ENCODE data around the gene VIPR1. TPM values are rescaled to one million over a fixed set of nuclear protein-coding genes. Genes with fewer than 3 reads are reported as not detected.

The VIPR1 gene
- polyA plus RNA-seq, 1 of the 3 experiments (the other 2 are of a cell fraction) = not detected

- TF ChIP-seq PBX3 (IDR thresholded peaks at IDR 0.05) = no peak
- TF ChIP-seq CHD2 (IDR thresholded peaks at IDR 0.05; ENCODE audit: low read length, partially characterized antibody) = no peak
- no peak for TF ChIP-seq TAF1 (IDR thresholded peaks at IDR 0.05; ENCODE audit: borderline replicate concordance, low read depth, low read length)
- TF ChIP-seq EZH2phosphoT487 (IDR thresholded peaks at IDR 0.05; ENCODE audit: borderline replicate concordance, low read depth) = no peak
- no peak for TF ChIP-seq USF2 (IDR thresholded peaks at IDR 0.05; ENCODE audit: borderline replicate concordance, low read depth, low read length)
- no peak for TF ChIP-seq USF1 (IDR thresholded peaks at IDR 0.05; ENCODE audit: borderline replicate concordance, low read depth)
- no peak for TF ChIP-seq FOSL2 (IDR thresholded peaks at IDR 0.05; ENCODE audit: borderline replicate concordance, low read depth)
- TF ChIP-seq NFIC (IDR thresholded peaks at IDR 0.05; ENCODE audit: borderline replicate concordance) = no peak
- no peak for TF ChIP-seq FOXJ3 (CRISPR knock-in tag; IDR thresholded peaks at IDR 0.05)
- no peak for TF ChIP-seq YY1 (IDR thresholded peaks at IDR 0.05; ENCODE audit: low read depth)
- H3K9me3 ChIP-seq = no peaks in the 10 kb centered on the region
- no peaks in the 10 kb centered on the region for H4K20me1 ChIP-seq (ENCODE audit: insufficient read depth)
- no peaks in the 10 kb centered on the region; a peak in 1 of 4 replicates for H3K4me1 ChIP-seq (ENCODE audit: control insufficient read depth in 1 of 2, insufficient read depth in 2 of 2, low read depth in 1 of 2, low read length in 1 of 2)
- no peaks in the 10 kb centered on the region for H3F3A ChIP-seq (replicated peaks; ENCODE audit: insufficient read depth)
- CTCF ChIA-PET = interaction anchor here (2.0 kb wide), 2 partner anchors 13 to 33 kb away, joined by 5 to 9 read pairs; partner anchors contain the start of gene VIPR1
- H3K79me2 ChIP-seq (ENCODE audit: insufficient read depth) = no peaks in the 10 kb centered on the region
- H3K9me2 ChIP-seq = no peaks in the 10 kb centered on the region
- no peak overlapping the region for H3K4me2 ChIP-seq
- no peaks in the 10 kb centered on the region; the same call in 1 of the 2 replicates for H3K27me3 ChIP-seq (ENCODE audit: insufficient read depth)
- no peaks in the 10 kb centered on the region for H3K36me3 ChIP-seq (replicated peaks in 1 of 2; ENCODE audit: control insufficient read depth in 1 of 2, insufficient read depth in 2 of 2, low read length in 1 of 2)
- H3K4me3 ChIP-seq (ENCODE audit: low read depth in 2 of 2, low read length in 1 of 2) = no peak overlapping the region
- H3K27ac ChIP-seq (ENCODE audit: low read depth in 2 of 2, low read length in 1 of 2) = no peak overlapping the region
- POLR2A ChIA-PET = no interaction called here
- no peak overlapping the region for H2AFZ ChIP-seq (ENCODE audit: low read depth)
- H3K9ac ChIP-seq = no peak overlapping the region
- no peak for DNase-seq
- 68% methylated on average over 4 of the region's 4 CpGs for WGBS (ENCODE audit: low lambda C conversion rate)
Observed at GRCh38 chr3:42514876-42515275, 12.4 kb downstream of the VIPR1 start.

- H4K20me1 ChIP-seq (ENCODE audit: insufficient read depth) = no peaks in the 10 kb centered on the region
- no peak for DNase-seq
- no peaks in the 10 kb centered on the region for H3K79me2 ChIP-seq (ENCODE audit: insufficient read depth)
- no peak overlapping the region for H3K9ac ChIP-seq
- no peak overlapping the region for H2AFZ ChIP-seq (ENCODE audit: low read depth)
- H3K9me2 ChIP-seq = no peaks in the 10 kb centered on the region
- no peaks in the 10 kb centered on the region; the same call in 1 of the 2 replicates for H3K27me3 ChIP-seq (ENCODE audit: insufficient read depth)
- H3K27ac ChIP-seq (ENCODE audit: low read depth in 2 of 2, low read length in 1 of 2) = no peak overlapping the region
- ChIA-PET CTCF (interaction anchor here (2.0 kb wide), 1 partner anchor 32 kb away, joined by 5 read pairs; no protein-coding TSS in a partner anchor), POLR2A (no interaction called here)
- no peaks in the 10 kb centered on the region for H3F3A ChIP-seq (replicated peaks; ENCODE audit: insufficient read depth)
- WGBS (ENCODE audit: low lambda C conversion rate) = 64% methylated on average over 10 of the region's 12 CpGs
- no peaks in the 10 kb centered on the region for H3K9me3 ChIP-seq
- H3K4me3 ChIP-seq (ENCODE audit: low read depth in 2 of 2, low read length in 1 of 2) = no peak overlapping the region
- no peaks in the 10 kb centered on the region for H3K36me3 ChIP-seq (replicated peaks in 1 of 2; ENCODE audit: control insufficient read depth in 1 of 2, insufficient read depth in 2 of 2, low read length in 1 of 2)
- H3K4me1 ChIP-seq (ENCODE audit: control insufficient read depth in 1 of 2, insufficient read depth in 2 of 2, low read depth in 1 of 2, low read length in 1 of 2) = no peaks in the 10 kb centered on the region; a peak in 1 of 4 replicates
- H3K4me2 ChIP-seq = no peak overlapping the region
- no peak for TF ChIP-seq TCF12 (IDR thresholded peaks at IDR 0.05)
- TF ChIP-seq MEF2A (IDR thresholded peaks at IDR 0.05; ENCODE audit: borderline replicate concordance, low read depth) = no peak
- TF ChIP-seq GATA2 (CRISPR knock-in tag; IDR thresholded peaks at IDR 0.05) = no peak
- TF ChIP-seq FOXM1 (IDR thresholded peaks at IDR 0.05; ENCODE audit: low read depth) = no peak
- TF ChIP-seq PBX3 (IDR thresholded peaks at IDR 0.05) = no peak
- no peak for TF ChIP-seq USF1 (IDR thresholded peaks at IDR 0.05; ENCODE audit: borderline replicate concordance, low read depth)
- TF ChIP-seq ELF1 (IDR thresholded peaks at IDR 0.05) = no peak
- TF ChIP-seq POLR2AphosphoS5 (IDR thresholded peaks at IDR 0.05; ENCODE audit: low read depth, low read length) = no peak
- no peak for TF ChIP-seq FOSL2 (IDR thresholded peaks at IDR 0.05; ENCODE audit: borderline replicate concordance, low read depth)
- TF ChIP-seq REST (IDR thresholded peaks at IDR 0.05; ENCODE audit: low read depth, low read length) = no peak
- no peak for TF ChIP-seq MAX (IDR thresholded peaks at IDR 0.05; ENCODE audit: low read depth)
- TF ChIP-seq FOXJ3 (CRISPR knock-in tag; IDR thresholded peaks at IDR 0.05) = no peak
- no peak for TF ChIP-seq GABPA (IDR thresholded peaks at IDR 0.05; ENCODE audit: low read depth)
Observed at GRCh38 chr3:42515391-42515916, 13.0 kb downstream of the VIPR1 start.

All from SK-N-SH (cell line).